ENCODE measurements around the gene NAALADL2. TPM values are rescaled to one million over a fixed set of nuclear protein-coding genes. Genes with fewer than 3 reads are reported as not detected.

NAALADL2 gene
- total RNA-seq, 1 experiment from 2014 or later = 2.7 TPM

DNA sequence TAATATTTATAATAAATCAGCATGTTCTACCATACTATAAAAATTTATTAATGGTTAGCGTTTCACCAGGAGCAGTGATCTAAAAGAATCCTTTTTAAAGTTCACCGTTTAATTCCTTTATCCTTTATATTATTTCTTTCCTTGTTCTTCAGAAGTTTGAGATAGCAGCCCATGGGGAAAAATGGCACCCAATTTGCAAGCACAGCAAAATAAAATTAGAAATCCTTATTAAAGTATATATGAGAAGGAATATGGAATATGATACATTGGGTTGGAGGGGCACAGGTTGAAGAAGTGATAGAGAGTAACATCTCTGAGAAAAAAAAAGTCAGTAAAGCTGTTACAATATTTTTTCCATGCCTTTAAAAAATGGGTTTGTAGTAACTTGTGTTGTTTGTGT is 892.0 kb downstream of the NAALADL2 start:
- no peaks in the 10 kb centered on the region for H3K27me3 ChIP-seq (ENCODE audit: control insufficient read depth, insufficient read depth, low read length)
- no peak for TF ChIP-seq SIN3A (IDR thresholded peaks at IDR 0.05; ENCODE audit: borderline replicate concordance, insufficient read depth, low read depth, low read length)
- no peak for TF ChIP-seq POLR2AphosphoS5 (IDR thresholded peaks at IDR 0.05; ENCODE audit: low read depth, low read length)
- no peak for TF ChIP-seq TCF7L2 (IDR thresholded peaks at IDR 0.05; ENCODE audit: low read depth, low read length)
- TF ChIP-seq, protein P1, sequence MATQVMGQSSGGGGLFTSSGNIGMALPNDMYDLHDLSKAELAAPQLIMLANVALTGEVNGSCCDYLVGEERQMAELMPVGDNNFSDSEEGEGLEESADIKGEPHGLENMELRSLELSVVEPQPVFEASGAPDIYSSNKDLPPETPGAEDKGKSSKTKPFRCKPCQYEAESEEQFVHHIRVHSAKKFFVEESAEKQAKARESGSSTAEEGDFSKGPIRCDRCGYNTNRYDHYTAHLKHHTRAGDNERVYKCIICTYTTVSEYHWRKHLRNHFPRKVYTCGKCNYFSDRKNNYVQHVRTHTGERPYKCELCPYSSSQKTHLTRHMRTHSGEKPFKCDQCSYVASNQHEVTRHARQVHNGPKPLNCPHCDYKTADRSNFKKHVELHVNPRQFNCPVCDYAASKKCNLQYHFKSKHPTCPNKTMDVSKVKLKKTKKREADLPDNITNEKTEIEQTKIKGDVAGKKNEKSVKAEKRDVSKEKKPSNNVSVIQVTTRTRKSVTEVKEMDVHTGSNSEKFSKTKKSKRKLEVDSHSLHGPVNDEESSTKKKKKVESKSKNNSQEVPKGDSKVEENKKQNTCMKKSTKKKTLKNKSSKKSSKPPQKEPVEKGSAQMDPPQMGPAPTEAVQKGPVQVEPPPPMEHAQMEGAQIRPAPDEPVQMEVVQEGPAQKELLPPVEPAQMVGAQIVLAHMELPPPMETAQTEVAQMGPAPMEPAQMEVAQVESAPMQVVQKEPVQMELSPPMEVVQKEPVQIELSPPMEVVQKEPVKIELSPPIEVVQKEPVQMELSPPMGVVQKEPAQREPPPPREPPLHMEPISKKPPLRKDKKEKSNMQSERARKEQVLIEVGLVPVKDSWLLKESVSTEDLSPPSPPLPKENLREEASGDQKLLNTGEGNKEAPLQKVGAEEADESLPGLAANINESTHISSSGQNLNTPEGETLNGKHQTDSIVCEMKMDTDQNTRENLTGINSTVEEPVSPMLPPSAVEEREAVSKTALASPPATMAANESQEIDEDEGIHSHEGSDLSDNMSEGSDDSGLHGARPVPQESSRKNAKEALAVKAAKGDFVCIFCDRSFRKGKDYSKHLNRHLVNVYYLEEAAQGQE (IDR thresholded peaks at IDR 0.05; ENCODE audit: insufficient read depth in 1 of 2, low read depth in 2 of 2, low read length in 1 of 2) = no peak
- TF ChIP-seq, protein P2, sequence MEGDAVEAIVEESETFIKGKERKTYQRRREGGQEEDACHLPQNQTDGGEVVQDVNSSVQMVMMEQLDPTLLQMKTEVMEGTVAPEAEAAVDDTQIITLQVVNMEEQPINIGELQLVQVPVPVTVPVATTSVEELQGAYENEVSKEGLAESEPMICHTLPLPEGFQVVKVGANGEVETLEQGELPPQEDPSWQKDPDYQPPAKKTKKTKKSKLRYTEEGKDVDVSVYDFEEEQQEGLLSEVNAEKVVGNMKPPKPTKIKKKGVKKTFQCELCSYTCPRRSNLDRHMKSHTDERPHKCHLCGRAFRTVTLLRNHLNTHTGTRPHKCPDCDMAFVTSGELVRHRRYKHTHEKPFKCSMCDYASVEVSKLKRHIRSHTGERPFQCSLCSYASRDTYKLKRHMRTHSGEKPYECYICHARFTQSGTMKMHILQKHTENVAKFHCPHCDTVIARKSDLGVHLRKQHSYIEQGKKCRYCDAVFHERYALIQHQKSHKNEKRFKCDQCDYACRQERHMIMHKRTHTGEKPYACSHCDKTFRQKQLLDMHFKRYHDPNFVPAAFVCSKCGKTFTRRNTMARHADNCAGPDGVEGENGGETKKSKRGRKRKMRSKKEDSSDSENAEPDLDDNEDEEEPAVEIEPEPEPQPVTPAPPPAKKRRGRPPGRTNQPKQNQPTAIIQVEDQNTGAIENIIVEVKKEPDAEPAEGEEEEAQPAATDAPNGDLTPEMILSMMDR (IDR thresholded peaks at IDR 0.05) = no peak
- no peak overlapping the region for H3K27ac ChIP-seq (ENCODE audit: low read length)
- H3K4me1 ChIP-seq (ENCODE audit: control insufficient read depth, insufficient read depth, low read length) = no peaks in the 10 kb centered on the region
- DNase-seq (ENCODE audit: low read depth, low spot score) = no peak
- no peaks in the 10 kb centered on the region for H3K36me3 ChIP-seq (ENCODE audit: control insufficient read depth, insufficient read depth, low read length)
- intact Hi-C loops (cut with micrococcal nuclease; ENCODE audit: unreplicated experiment) = no loop called here
- CTCF ChIA-PET = no interaction called here
- POLR2A ChIA-PET = no interaction called here
- in situ Hi-C loops (cut with HindIII; ENCODE audit: low pct_unique_long_range_greater_than_20kb, low sequenced_read_pairs) = no loop called here
- no peak overlapping the region for H3K4me3 ChIP-seq (ENCODE audit: low read depth in 2 of 2, low read length in 2 of 2)
- BruUV-seq (replicated peaks) = no TSS peak
- H3K9me3 ChIP-seq (ENCODE audit: control insufficient read depth, insufficient read depth, low read depth, low read length) = no peaks in the 10 kb centered on the region
- ATAC-seq = no peak

DNA sequence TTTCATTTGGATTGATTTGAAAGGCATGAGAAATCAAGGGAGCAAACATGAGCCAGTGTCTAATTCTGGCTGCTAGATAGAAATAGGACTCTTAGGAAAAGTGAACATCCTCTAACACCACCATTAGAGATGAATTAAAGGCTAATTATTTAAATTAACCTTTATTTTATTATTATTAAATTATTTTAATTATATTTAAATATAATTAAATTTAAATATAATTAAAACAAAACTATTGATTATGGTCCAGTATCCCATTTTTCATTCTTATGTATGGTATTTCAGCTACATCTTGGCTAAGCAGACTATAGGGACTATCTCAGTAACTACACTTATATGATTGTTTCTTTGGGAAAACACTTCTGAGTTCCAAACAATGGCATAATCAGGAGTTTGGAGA is 904.8 kb downstream of the NAALADL2 start:
- Histone ChIP-seq H3K4me1 (ENCODE audit: control insufficient read depth, insufficient read depth, low read length) (no peaks in the 10 kb centered on the region), H3K27me3 (ENCODE audit: control insufficient read depth, insufficient read depth, low read length) (no peaks in the 10 kb centered on the region), H3K4me3 (ENCODE audit: low read depth in 2 of 2, low read length in 2 of 2) (no peak overlapping the region), H3K9me3 (ENCODE audit: control insufficient read depth, insufficient read depth, low read depth, low read length) (no peaks in the 10 kb centered on the region), H3K27ac (ENCODE audit: low read length) (no peak overlapping the region), H3K36me3 (ENCODE audit: control insufficient read depth, insufficient read depth, low read length) (no peaks in the 10 kb centered on the region)
- in situ Hi-C loops (cut with HindIII; ENCODE audit: low pct_unique_long_range_greater_than_20kb, low sequenced_read_pairs) = no loop called here
- ChIA-PET CTCF (no interaction called here), POLR2A (no interaction called here)
- no peak for TF ChIP-seq SIN3A (IDR thresholded peaks at IDR 0.05; ENCODE audit: borderline replicate concordance, insufficient read depth, low read depth, low read length)
- TF ChIP-seq POLR2AphosphoS5 (IDR thresholded peaks at IDR 0.05; ENCODE audit: low read depth, low read length) = no peak
- no peak for TF ChIP-seq TCF7L2 (IDR thresholded peaks at IDR 0.05; ENCODE audit: low read depth, low read length)
- TF ChIP-seq, protein P1 (IDR thresholded peaks at IDR 0.05; ENCODE audit: insufficient read depth in 1 of 2, low read depth in 2 of 2, low read length in 1 of 2) = no peak
- TF ChIP-seq, protein P2 (IDR thresholded peaks at IDR 0.05) = no peak
- no TSS peak for BruUV-seq (replicated peaks)
- intact Hi-C loops (cut with micrococcal nuclease; ENCODE audit: unreplicated experiment) = no loop called here
- DNase-seq (ENCODE audit: low read depth, low spot score) = no peak
- no peak for ATAC-seq
